ENCODE results near the gene LRRC46.

Gene LRRC46

DNA sequence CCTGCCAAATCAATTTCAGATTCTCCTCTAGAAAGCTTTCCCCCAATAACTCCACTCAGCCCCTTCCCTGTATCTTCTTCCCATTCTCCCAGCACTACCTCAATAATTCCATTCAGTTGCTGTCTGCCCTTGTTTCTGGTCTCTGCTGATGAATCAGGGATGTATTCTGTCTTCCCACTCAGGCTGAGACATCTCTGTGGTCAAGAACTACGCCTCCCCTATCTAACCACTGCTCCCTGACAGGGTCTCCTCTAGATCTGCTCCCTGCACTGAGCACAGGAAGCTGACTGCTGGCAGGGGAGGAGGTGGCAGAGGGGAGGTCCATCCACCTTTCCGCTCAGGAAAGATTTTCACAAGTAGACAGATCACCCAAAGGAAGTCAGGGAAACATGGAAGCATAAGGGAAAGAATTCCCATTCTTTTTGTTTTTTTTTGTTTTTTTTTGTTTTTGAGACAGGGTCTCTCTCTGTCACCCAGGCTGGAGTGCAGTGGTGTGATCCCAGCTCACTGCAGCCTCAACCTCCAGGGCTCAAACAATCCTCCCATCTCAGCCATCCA, 47.6 kb downstream of the LRRC46 start:
- no peak for DNase-seq

GRCh38 chr17:47879776-47880454, 48.4 kb downstream of the LRRC46 start:
- no peak for DNase-seq

- DNase-seq: no peak
These were observed 50.8 kb downstream of the LRRC46 start for GRCh38 chr17:47882247-47882646.

DNA sequence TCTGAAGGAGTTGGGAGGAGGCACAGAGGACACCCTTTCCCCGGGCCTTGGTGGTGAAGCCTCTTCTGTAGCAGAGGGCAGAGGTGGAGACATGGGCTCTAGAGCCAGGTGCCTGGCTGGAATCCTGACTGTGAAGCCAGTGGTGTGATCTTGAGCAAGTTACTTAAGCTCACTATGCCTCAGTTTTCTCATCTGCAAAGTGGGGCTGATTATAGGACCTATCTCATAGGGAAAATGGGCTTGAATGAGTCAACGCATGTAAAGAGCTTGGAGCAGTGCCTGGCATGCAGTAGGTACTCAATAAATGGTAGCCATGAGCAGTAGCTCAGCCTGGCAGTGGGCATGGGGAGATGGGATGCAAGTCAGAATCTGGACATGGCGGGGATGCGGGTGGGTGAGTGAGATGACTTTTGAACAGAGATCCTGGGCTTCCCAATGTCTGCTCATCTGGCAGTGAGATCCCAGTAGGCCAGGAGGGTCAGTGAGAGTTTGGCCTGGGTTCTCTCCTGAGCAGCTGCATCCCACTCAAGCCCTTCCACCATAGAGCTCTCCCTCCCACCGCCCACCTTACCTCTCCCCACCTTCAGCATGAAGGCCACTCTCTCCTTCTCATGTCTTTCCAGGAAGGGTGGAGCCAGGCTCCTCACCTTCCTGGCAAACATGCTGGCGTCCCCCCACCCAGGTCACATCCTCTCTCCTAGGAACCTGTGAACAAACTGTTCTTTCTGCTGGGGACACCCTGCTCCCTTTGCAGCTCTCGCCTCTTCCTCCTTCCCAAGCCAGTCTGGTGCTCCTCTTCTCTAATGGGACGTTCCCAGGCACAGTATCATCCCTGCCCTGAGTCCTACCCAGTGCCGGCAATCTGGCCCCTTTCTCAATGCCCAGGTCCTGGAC, 51.5 kb downstream of the LRRC46 start:
- no peak for DNase-seq

GRCh38 chr17:47883589-47884426, 52.3 kb downstream of the LRRC46 start:
- no peak for DNase-seq

GRCh38 chr17:47884427-47884740, 52.9 kb downstream of the LRRC46 start:
- DNase-seq: no peak

GRCh38 chr17:47884905-47885730, 53.6 kb downstream of the LRRC46 start:
- no peak for DNase-seq

Measured in NCI-H2107 (cell line).